ENCODE data around the gene RSRC1.

DNA sequence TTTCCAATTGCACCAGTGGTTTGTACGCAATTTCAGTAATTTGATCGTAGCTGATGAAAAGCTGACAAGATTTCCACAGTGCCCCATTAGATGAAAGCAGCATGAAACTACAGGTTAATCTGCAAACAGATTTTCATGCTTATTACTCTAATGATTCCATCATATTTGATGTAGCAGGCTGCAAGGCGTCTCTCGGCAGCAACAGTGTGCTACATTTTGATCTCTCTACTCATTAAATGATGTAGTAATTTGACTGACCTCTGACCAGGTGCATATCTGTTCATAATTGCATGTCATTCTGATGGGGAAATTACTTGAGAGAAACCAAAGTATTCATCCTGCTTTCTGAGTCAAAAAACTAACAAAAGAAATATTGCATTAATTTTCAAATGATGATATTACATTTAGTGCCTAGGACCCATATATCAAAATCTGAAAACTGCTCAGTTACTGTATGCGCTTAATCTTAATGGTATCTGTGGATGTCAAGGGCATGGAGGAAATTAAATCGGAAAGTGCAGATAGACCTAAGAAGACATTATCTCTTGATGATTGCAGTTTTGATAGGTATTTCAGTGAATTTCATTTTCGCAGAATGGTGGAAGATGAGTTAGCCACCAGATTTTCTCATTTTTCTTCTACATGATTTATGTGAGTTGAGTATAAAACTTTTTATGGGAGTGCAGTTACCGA is 198.5 kb downstream of the RSRC1 start:
- no peak for TF ChIP-seq TAF1 (IDR thresholded peaks at IDR 0.05; ENCODE audit: borderline replicate concordance, low read depth, low read length)
- no peak for TF ChIP-seq POLR2A (IDR thresholded peaks at IDR 0.05; ENCODE audit: low read depth, low read length)

Measured in GM12892 (cell line).